NT2/D1 (cell line): ENCODE measurements around the gene TM6SF1.
"Not testable (repeated sequence)": the region's sequence is repeated elsewhere in the genome, so short reads cannot be mapped to it uniquely, and the experiment has no call there.

Experiments
- DNase-seq: peaks from one replicate; pipeline ENCODE4 v3.0.0-alpha.2; 2011; ENCODE audit warnings: low read depth, low spot score
- H3K27me3 ChIP-seq: 2 replicates; pipeline ENCODE4 v1.6.0; 2011; ENCODE audit warnings: mild to moderate bottlenecking; ENCODE audit not compliant: insufficient read length, insufficient read depth
- H3K36me3 ChIP-seq: 2 replicates; pipeline ENCODE4 v1.6.1; 2011; ENCODE audit warnings: mild to moderate bottlenecking, low read length, mixed read lengths; ENCODE audit not compliant: insufficient read depth, insufficient read length
- H3K4me1 ChIP-seq: 2 replicates; pipeline ENCODE4 v1.5.1; 2011; ENCODE audit not compliant: insufficient read depth, insufficient read length
- H3K4me3 ChIP-seq: 2 replicates; pipeline ENCODE4 v1.5.1; 2011; ENCODE audit warnings: low read depth; ENCODE audit not compliant: insufficient read length
- H3K9ac ChIP-seq: 2 replicates; pipeline ENCODE4 v1.6.0; 2011; ENCODE audit warnings: low read depth; ENCODE audit not compliant: insufficient read length
- H3K9me3 ChIP-seq: 2 replicates; pipeline ENCODE4 v1.5.1; 2011; ENCODE audit warnings: mild to moderate bottlenecking, low read length; ENCODE audit not compliant: insufficient read depth
- SUZ12 ChIP-seq: IDR thresholded peaks from 2 replicates; pipeline ENCODE4 v1.6.1; 2011; ENCODE audit not compliant: insufficient read length, insufficient read depth; ENCODE audit errors: extremely low read depth
- YY1 ChIP-seq: IDR thresholded peaks from 2 replicates; pipeline ENCODE4 v1.6.1; 2011; ENCODE audit not compliant: insufficient read length, insufficient read depth
- ZNF274 ChIP-seq: IDR thresholded peaks from 2 replicates; pipeline ENCODE4 v1.6.1; 2011; ENCODE audit warnings: mild to moderate bottlenecking, low read depth, low read length

Gene TM6SF1

GRCh38 chr15:83081256-83082014 lies 26.0 kb upstream of the TM6SF1 start:
- TF ChIP-seq SUZ12: no peak
- no peak for TF ChIP-seq YY1
- TF ChIP-seq ZNF274: no peak
- no peak overlapping the region for H3K4me3 ChIP-seq
- H3K9ac ChIP-seq: no peak overlapping the region
- H3K27me3 ChIP-seq: no peaks in the 10 kb centered on the region
- H3K36me3 ChIP-seq: no peaks in the 10 kb centered on the region
- H3K9me3 ChIP-seq: no peaks in the 10 kb centered on the region
- H3K4me1 ChIP-seq: peaks cover 2% of the 10 kb centered on the region
- DNase-seq: no peak

GRCh38 chr15:83082730-83083386 lies 24.6 kb upstream of the TM6SF1 start:
- Histone ChIP-seq H3K9ac (no peak overlapping the region), H3K4me3 (no peak overlapping the region), H3K9me3 (no peaks in the 10 kb centered on the region), H3K36me3 (no peaks in the 10 kb centered on the region), H3K4me1 (peaks cover 2% of the 10 kb centered on the region), H3K27me3 (no peaks in the 10 kb centered on the region)
- DNase-seq: no peak
- TF ChIP-seq YY1 (no peak), SUZ12 (no peak), ZNF274 (no peak)

- H3K4me1 ChIP-seq, H3K4me3 ChIP-seq, H3K27me3 ChIP-seq, H3K9me3 ChIP-seq, DNase-seq, H3K36me3 ChIP-seq, H3K9ac ChIP-seq: not testable (repeated sequence)
Measured at GRCh38 chr15:83085461-83085860, 22.0 kb upstream of the TM6SF1 start.

DNA sequence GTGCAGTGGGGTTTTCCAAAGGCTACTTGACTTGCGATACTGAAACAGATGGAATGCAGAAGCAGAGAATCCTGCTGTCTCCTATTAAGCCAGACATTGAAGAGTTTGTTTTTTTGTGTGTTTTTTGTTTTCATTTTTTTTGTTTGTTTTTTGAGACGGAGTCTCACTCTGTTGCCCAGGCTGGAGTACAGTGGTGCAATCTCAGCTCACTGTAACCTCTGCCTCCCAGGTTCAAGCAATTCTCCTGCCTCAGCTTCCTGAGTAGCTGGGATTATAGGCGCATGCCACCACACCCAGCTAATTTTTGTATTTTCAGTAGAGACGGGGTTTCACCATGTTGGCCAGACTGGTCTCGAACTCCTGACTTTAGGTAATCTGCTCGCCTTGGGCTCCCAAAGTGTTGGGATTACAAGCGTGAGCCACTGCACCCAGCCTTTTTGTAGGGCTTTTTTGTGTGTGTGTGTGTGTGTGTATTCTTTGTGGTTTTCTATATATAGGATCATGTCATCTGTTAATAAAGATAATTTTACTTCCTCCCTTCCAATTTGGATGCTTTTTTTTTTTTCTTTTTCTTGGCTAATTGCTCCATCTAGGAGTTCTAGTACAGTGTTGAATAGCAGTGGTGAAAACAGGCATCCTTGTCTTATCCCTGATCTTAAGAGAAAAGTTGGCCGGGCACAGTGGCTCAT lies 21.4 kb upstream of the TM6SF1 start:
- DNase-seq, H3K9me3 ChIP-seq, H3K9ac ChIP-seq, H3K36me3 ChIP-seq, H3K4me1 ChIP-seq, H3K4me3 ChIP-seq, H3K27me3 ChIP-seq: not testable (repeated sequence)

- Histone ChIP-seq H3K4me1 (no peaks in the 10 kb centered on the region), H3K4me3 (no peak overlapping the region), H3K9me3 (no peaks in the 10 kb centered on the region), H3K9ac (no peak overlapping the region), H3K36me3 (no peaks in the 10 kb centered on the region), H3K27me3 (no peaks in the 10 kb centered on the region)
- DNase-seq: no peak
- TF ChIP-seq SUZ12: no peak
- TF ChIP-seq ZNF274: no peak
- no peak for TF ChIP-seq YY1
Measured at GRCh38 chr15:83087576-83087975, 19.9 kb upstream of the TM6SF1 start.

GRCh38 chr15:83088876-83089275 lies 18.6 kb upstream of the TM6SF1 start:
- Histone ChIP-seq H3K27me3 (no peaks in the 10 kb centered on the region), H3K9me3 (no peaks in the 10 kb centered on the region), H3K4me1 (no peaks in the 10 kb centered on the region), H3K4me3 (no peak overlapping the region), H3K36me3 (no peaks in the 10 kb centered on the region), H3K9ac (no peak overlapping the region)
- DNase-seq: no peak
- TF ChIP-seq SUZ12 (no peak), YY1 (no peak), ZNF274 (no peak)

- Histone ChIP-seq H3K9ac (no peak overlapping the region), H3K36me3 (no peaks in the 10 kb centered on the region), H3K4me1 (no peaks in the 10 kb centered on the region), H3K9me3 (no peaks in the 10 kb centered on the region), H3K27me3 (no peaks in the 10 kb centered on the region), H3K4me3 (no peak overlapping the region)
- DNase-seq: no peak
- TF ChIP-seq SUZ12 (no peak), YY1 (no peak), ZNF274 (no peak)
Measured at GRCh38 chr15:83090465-83090864, 17.0 kb upstream of the TM6SF1 start.

DNA sequence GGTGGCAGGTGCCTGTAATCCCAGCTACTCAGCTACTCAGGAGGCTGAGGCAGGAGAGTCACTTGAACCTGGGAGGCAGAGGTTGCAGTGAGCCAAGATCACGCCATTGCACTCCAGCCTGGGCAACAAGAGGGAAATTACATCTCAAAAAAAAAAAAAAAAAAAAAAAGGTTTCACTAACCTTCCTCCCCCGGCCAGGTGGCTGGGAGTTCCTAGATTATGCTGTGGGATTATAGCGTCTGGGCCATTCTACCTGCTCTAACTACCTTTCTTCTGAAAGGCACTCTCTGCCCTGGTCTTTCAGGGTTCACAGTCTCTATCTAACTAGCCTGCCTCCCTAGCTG lies 15.5 kb upstream of the TM6SF1 start:
- not testable (repeated sequence) for H3K36me3 ChIP-seq, H3K4me3 ChIP-seq, H3K4me1 ChIP-seq, H3K9me3 ChIP-seq, DNase-seq, H3K9ac ChIP-seq, H3K27me3 ChIP-seq
